ENCODE results near the gene NOTCH3. TPM values are rescaled to one million over a fixed set of nuclear protein-coding genes. Genes with fewer than 3 reads are reported as not detected.

Gene NOTCH3
- total RNA-seq, 2 donors from 2014 or later, result 289 to 448 TPM

DNA sequence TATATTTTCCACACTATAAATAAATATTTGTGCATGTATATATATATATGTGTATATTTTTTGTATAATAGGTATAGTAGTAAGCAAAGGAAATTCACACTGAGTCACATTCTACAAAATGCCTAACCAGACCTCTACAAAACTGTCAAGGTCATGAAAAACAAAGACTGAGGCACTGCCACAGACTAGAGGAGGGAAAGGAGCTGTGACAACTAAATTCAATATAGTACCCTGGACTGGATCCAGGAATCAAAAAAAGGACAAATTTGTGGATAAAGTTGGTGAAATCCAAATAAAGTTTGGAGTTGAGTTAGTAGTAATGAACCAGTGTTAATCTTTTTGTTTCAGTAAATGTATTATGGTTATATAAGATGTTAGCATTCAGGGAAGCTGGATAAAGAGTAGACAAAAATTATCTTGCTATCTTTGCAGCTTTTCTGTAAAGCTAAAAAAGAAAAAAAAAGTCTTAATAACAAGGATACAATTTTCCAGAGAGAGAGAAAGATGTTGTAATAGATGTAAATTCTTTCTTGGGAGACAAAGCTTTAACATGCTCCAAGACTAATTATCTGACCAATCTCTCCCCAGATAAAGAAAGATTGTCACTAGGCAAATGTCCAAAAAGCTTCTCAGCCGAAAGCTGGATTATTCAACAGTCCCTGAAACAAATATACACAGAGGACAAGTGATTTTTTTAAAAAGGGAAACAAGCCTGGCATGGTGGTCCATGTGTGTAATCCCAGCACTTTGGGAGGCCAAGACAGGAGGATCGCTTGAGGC, 74.5 kb downstream of the NOTCH3 start:
- peaks cover 7% of the 10 kb centered on the region for H3K36me3 ChIP-seq
- DNase-seq (ENCODE audit: low spot score), result no peak

DNA sequence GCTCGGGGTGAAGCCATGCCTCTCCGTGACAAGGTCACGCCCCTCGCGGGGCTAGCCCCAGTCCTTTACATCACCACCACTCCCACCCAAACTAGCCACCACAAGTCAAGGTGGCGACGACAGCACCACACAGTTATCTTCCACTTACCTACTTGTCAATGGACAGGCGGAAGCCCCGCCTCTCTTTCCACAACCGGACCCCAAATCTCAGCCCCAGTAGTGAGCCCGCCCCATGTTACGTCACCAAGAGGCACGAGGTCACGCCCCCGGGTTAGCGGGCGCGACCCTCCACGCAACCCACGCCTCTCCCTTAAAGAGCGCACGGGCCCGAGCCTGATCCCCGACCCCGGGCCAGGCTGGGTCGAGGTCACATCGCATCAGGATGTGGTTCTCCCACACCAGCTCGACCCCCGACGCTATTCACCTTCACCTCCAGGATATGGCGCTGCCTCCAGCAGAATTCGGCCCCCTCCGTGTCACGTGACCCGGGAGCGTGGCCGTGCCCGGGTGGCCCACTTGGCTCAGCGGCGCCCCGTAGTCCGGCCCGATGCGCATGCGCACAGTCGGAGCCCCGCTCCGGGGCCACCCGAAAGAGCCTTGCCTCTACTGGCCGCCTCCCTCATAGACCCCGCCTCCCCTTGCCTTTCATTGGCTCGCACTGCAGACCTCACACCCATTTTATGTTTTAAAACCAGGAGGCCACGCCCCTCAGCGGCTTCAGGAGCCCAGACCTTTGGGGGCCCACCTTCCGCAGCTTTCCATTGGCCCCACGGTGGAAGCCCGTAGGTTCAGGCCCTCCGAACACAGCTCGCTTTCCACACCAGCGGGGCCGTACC, 75.3 kb downstream of the NOTCH3 start:
- Histone ChIP-seq H3K9me3 (no peaks in the 10 kb centered on the region), H3K4me1 (ENCODE audit: control insufficient read depth in 1 of 2, low read depth in 2 of 2) (peaks cover 5 to 18% of the 10 kb centered on the region in 2 donors), H3K27me3 (replicated peaks; ENCODE audit: insufficient read depth) (no peaks in the 10 kb centered on the region), H3K27ac (peak overlapping the region; percentile 76 to 81), H3K4me3 (peak overlapping the region; percentile 86), H3K36me3 (peaks cover 16% of the 10 kb centered on the region)
- ATAC-seq (ENCODE audit: insufficient number of reproducible peaks, low FRiP score, low read depth) (peak; percentile 94), DNase-seq (ENCODE audit: low spot score) (peak; percentile 92)
- TF ChIP-seq, protein P1, sequence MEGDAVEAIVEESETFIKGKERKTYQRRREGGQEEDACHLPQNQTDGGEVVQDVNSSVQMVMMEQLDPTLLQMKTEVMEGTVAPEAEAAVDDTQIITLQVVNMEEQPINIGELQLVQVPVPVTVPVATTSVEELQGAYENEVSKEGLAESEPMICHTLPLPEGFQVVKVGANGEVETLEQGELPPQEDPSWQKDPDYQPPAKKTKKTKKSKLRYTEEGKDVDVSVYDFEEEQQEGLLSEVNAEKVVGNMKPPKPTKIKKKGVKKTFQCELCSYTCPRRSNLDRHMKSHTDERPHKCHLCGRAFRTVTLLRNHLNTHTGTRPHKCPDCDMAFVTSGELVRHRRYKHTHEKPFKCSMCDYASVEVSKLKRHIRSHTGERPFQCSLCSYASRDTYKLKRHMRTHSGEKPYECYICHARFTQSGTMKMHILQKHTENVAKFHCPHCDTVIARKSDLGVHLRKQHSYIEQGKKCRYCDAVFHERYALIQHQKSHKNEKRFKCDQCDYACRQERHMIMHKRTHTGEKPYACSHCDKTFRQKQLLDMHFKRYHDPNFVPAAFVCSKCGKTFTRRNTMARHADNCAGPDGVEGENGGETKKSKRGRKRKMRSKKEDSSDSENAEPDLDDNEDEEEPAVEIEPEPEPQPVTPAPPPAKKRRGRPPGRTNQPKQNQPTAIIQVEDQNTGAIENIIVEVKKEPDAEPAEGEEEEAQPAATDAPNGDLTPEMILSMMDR (IDR thresholded peaks at IDR 0.05), result no peak

More for the DNA sequence above, 74.5 kb downstream of the NOTCH3 start:
- Histone ChIP-seq H3K4me1 (ENCODE audit: control insufficient read depth in 1 of 2, low read depth in 2 of 2) (peaks cover 5 to 18% of the 10 kb centered on the region in 2 donors), H3K27me3 (replicated peaks; ENCODE audit: insufficient read depth) (no peaks in the 10 kb centered on the region), H3K9me3 (no peaks in the 10 kb centered on the region), H3K27ac (peak overlapping the region in 1 of 2 donors; percentile 81), H3K4me3 (peak overlapping the region; percentile 86)
- TF ChIP-seq, protein P1 (IDR thresholded peaks at IDR 0.05), result no peak
- ATAC-seq (ENCODE audit: insufficient number of reproducible peaks, low FRiP score, low read depth), result no peak

DNA sequence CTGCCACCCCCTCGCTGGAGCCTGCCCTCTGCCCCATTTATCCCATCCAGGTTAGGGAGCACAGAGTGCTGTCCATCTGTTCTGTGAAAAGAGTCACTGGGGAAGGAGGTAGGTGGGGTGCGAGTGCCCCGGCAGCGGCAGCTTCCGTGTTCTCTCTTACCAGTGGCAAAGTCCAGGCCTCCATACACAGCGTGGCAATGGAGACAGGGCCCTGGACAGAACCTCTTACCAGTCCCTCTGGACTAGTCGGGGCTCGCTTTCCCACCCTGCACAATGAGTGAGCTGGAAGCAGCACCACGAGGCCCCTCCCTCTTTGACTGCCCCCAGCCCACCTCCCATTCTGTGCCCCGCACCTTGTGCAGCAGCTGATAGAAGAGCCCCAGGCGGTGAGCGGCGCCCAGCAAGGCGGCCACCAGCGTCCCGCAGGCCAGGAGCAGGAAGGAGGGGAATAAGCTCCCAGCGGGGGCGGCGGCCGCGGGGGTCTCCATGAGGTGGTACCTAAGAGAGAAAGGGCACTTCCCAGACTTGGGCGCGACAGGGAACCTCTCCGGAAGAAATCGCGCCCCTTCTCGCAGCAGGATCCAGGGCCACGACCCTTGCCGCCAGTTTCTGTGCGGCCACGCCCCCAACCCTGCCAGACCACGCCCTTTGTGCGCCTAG, 76.1 kb downstream of the NOTCH3 start:
- no peak for DNase-seq (ENCODE audit: low spot score)
- Histone ChIP-seq H3K4me1 (ENCODE audit: control insufficient read depth in 1 of 2, low read depth in 2 of 2) (peaks cover 5 to 18% of the 10 kb centered on the region in 2 donors), H3K27ac (peak overlapping the region; percentile 76 to 81), H3K36me3 (peaks cover 23% of the 10 kb centered on the region), H3K27me3 (replicated peaks; ENCODE audit: insufficient read depth) (no peaks in the 10 kb centered on the region), H3K4me3 (peak overlapping the region; percentile 86), H3K9me3 (no peaks in the 10 kb centered on the region)
- ATAC-seq (ENCODE audit: insufficient number of reproducible peaks, low FRiP score, low read depth), result no peak
- TF ChIP-seq, protein P1 (IDR thresholded peaks at IDR 0.05), result no peak

DNA sequence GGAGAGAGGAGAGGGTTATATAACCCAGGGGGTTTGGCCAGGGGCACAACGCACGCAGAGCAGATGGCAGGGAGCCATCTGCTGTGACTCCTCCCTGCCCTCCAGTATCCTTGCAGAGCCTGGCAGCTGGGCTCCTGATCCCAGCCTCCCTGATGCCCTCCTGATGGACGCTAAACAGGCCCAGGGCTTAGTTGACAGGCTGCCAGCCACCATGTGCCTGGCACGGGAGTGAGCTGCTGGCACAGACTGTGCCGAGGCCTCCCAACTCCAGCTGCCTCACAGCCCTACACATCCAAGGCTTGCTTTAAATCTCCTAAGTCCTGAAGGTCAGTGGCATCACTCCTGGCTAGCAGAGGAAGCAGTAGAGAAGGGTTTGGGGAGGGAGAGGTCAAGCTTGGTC, 76.9 kb downstream of the NOTCH3 start:
- DNase-seq (ENCODE audit: low spot score), result no peak
- Histone ChIP-seq H3K4me3 (no peak overlapping the region), H3K36me3 (peaks cover 29% of the 10 kb centered on the region), H3K4me1 (ENCODE audit: control insufficient read depth in 1 of 2, low read depth in 2 of 2) (peaks cover 5 to 18% of the 10 kb centered on the region in 2 donors), H3K9me3 (no peaks in the 10 kb centered on the region), H3K27me3 (replicated peaks; ENCODE audit: insufficient read depth) (no peaks in the 10 kb centered on the region), H3K27ac (peak overlapping the region; percentile 76 to 81)
- ATAC-seq (ENCODE audit: insufficient number of reproducible peaks, low FRiP score, low read depth), result no peak
- TF ChIP-seq, protein P1 (IDR thresholded peaks at IDR 0.05), result no peak
